ENCODE data around the gene MEPCE. TPM values are rescaled to one million over a fixed set of nuclear protein-coding genes. Genes with fewer than 3 reads are reported as not detected.

Gene MEPCE
- total RNA-seq, 2 donors from 2014 or later, result 32.9 to 48.0 TPM

GRCh38 chr7:100441641-100442535, 12.3 kb downstream of the MEPCE start:
- H3K27me3 ChIP-seq (ENCODE audit: control insufficient read depth, insufficient read depth, low read length, poor library complexity, severe bottlenecking), result no peaks in the 10 kb centered on the region
- H3K27ac Mint-ChIP-seq, result peak overlapping the region; percentile 27
- H3K27me3 Mint-ChIP-seq (ENCODE audit: insufficient read depth), result no peaks in the 10 kb centered on the region
- TF ChIP-seq, protein P1, sequence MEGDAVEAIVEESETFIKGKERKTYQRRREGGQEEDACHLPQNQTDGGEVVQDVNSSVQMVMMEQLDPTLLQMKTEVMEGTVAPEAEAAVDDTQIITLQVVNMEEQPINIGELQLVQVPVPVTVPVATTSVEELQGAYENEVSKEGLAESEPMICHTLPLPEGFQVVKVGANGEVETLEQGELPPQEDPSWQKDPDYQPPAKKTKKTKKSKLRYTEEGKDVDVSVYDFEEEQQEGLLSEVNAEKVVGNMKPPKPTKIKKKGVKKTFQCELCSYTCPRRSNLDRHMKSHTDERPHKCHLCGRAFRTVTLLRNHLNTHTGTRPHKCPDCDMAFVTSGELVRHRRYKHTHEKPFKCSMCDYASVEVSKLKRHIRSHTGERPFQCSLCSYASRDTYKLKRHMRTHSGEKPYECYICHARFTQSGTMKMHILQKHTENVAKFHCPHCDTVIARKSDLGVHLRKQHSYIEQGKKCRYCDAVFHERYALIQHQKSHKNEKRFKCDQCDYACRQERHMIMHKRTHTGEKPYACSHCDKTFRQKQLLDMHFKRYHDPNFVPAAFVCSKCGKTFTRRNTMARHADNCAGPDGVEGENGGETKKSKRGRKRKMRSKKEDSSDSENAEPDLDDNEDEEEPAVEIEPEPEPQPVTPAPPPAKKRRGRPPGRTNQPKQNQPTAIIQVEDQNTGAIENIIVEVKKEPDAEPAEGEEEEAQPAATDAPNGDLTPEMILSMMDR (conservative IDR thresholded peaks at IDR 0.05), result no peak
- no peaks in the 10 kb centered on the region for H3K9me3 Mint-ChIP-seq
- no peak overlapping the region for H3K9ac ChIP-seq (ENCODE audit: extremely low read depth, low read length, poor library complexity, severe bottlenecking)
- no peak for DNase-seq
- H3K4me3 Mint-ChIP-seq, result no peak overlapping the region
- peaks cover 18% of the 10 kb centered on the region for H3K36me3 ChIP-seq (ENCODE audit: control insufficient read depth, insufficient read depth, low read length)
- H3K9me3 ChIP-seq (ENCODE audit: control insufficient read depth, low read length), result no peaks in the 10 kb centered on the region
- no peak overlapping the region for H3K4me3 ChIP-seq (ENCODE audit: low read length)
- no peak overlapping the region for H3K27ac ChIP-seq (ENCODE audit: low read depth, low read length)
- H3K4me1 ChIP-seq (ENCODE audit: control insufficient read depth, insufficient read depth, low read length), result no peaks in the 10 kb centered on the region
- WGBS, 2 experiments (ENCODE audit: insufficient coverage in 1 of 2, insufficient read length in 1 of 2), result 94 to 96% methylated on average over 6 to 11 of the region's 11 CpGs
- peaks cover 5% of the 10 kb centered on the region for H3K4me1 Mint-ChIP-seq
- H3K36me3 Mint-ChIP-seq (ENCODE audit: low read depth), result peaks cover 3% of the 10 kb centered on the region

GRCh38 chr7:100443096-100443840, 13.6 kb downstream of the MEPCE start:
- 92 to 94% methylated on average over 6 to 9 of the region's 9 CpGs for WGBS, 2 experiments (ENCODE audit: insufficient coverage in 1 of 2, insufficient read length in 1 of 2)
- Mint-ChIP-seq H3K27ac (peak overlapping the region; percentile 84), H3K4me1 (peaks cover 5% of the 10 kb centered on the region), H3K36me3 (ENCODE audit: low read depth) (peaks cover 1% of the 10 kb centered on the region), H3K4me3 (no peak overlapping the region), H3K9me3 (no peaks in the 10 kb centered on the region), H3K27me3 (ENCODE audit: insufficient read depth) (no peaks in the 10 kb centered on the region)
- Histone ChIP-seq H3K36me3 (ENCODE audit: control insufficient read depth, insufficient read depth, low read length) (peaks cover 8% of the 10 kb centered on the region), H3K27me3 (ENCODE audit: control insufficient read depth, insufficient read depth, low read length, poor library complexity, severe bottlenecking) (no peaks in the 10 kb centered on the region), H3K4me3 (ENCODE audit: low read length) (no peak overlapping the region), H3K9ac (ENCODE audit: extremely low read depth, low read length, poor library complexity, severe bottlenecking) (no peak overlapping the region), H3K27ac (ENCODE audit: low read depth, low read length) (no peak overlapping the region), H3K4me1 (ENCODE audit: control insufficient read depth, insufficient read depth, low read length) (no peaks in the 10 kb centered on the region), H3K9me3 (ENCODE audit: control insufficient read depth, low read length) (no peaks in the 10 kb centered on the region)
- TF ChIP-seq, protein P1 (conservative IDR thresholded peaks at IDR 0.05), result no peak
- no peak for DNase-seq

DNA sequence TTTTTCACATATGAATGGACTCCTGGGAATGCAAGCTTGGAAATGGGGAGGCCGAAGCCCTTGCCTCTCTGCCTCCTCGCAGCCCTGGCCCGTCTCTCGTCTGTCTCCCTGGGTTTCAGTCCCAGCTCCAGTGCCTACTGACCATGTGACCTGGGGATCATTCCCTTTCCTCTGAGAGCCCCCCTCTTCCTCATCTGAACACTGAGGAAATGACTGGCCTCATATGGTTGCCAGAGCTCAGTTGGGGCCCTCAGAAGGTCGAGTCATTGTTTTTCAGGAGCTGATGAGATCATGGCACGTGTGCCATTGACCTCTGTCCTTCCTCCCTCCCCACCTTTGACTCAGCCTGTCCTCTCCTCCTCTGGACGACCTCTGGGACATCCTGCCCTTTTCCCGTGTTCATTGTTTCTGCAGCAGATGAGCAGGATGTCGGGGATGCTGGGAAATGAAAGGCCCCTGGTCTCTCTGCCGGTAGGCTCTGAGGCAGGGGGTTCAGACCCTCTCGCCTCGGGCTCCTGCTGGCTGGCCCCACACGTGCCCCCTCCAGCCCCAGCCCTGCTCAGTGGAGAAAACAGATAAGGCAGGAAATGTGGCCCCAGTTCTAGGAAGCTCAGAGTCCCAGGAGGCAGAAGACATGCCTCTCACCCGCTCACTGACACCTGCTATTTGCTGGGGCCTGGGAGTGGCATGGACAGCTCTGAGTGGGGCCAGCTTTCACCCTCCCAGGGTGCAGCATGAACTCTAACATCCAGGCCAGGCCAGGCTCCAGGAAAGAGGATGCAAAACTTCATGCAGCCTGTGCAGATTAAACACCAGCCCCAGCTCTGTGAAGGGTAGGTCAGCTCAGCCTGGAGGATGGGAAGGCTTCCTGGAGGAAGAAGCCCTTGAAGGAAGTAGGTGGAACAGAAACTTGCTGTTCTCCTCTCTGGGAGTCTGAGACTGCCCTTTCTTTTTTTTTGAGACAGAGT, 15.0 kb downstream of the MEPCE start:
- no peaks in the 10 kb centered on the region for H3K36me3 ChIP-seq (ENCODE audit: control insufficient read depth, insufficient read depth, low read length)
- DNase-seq, result peak; percentile 57
- H3K27ac Mint-ChIP-seq, result peak overlapping the region; percentile 62
- no peaks in the 10 kb centered on the region for H3K27me3 Mint-ChIP-seq (ENCODE audit: insufficient read depth)
- no peak overlapping the region for H3K4me3 Mint-ChIP-seq
- H3K4me1 ChIP-seq (ENCODE audit: control insufficient read depth, insufficient read depth, low read length), result no peaks in the 10 kb centered on the region
- H3K4me1 Mint-ChIP-seq, result peaks cover 5% of the 10 kb centered on the region
- H3K9me3 Mint-ChIP-seq, result no peaks in the 10 kb centered on the region
- no peaks in the 10 kb centered on the region for H3K27me3 ChIP-seq (ENCODE audit: control insufficient read depth, insufficient read depth, low read length, poor library complexity, severe bottlenecking)
- TF ChIP-seq, protein P1 (conservative IDR thresholded peaks at IDR 0.05), result no peak
- no peak overlapping the region for H3K9ac ChIP-seq (ENCODE audit: extremely low read depth, low read length, poor library complexity, severe bottlenecking)
- H3K4me3 ChIP-seq (ENCODE audit: low read length), result no peak overlapping the region
- 62 to 78% methylated on average over 9 to 14 of the region's 14 CpGs for WGBS, 2 experiments (ENCODE audit: insufficient coverage in 1 of 2, insufficient read length in 1 of 2)
- H3K27ac ChIP-seq (ENCODE audit: low read depth, low read length), result peak overlapping the region; percentile 41
- no peaks in the 10 kb centered on the region for H3K36me3 Mint-ChIP-seq (ENCODE audit: low read depth)
- no peaks in the 10 kb centered on the region for H3K9me3 ChIP-seq (ENCODE audit: control insufficient read depth, low read length)

All from endodermal cell (in vitro differentiated cells).